Cortex of kidney (tissue), 1 donor: ENCODE data around the gene CLDN34.

Experiments
- DNase-seq: peaks from one replicate; lab custom pipeline; 2025; lab: John Stamatoyannopoulos, UW

The CLDN34 gene

DNA sequence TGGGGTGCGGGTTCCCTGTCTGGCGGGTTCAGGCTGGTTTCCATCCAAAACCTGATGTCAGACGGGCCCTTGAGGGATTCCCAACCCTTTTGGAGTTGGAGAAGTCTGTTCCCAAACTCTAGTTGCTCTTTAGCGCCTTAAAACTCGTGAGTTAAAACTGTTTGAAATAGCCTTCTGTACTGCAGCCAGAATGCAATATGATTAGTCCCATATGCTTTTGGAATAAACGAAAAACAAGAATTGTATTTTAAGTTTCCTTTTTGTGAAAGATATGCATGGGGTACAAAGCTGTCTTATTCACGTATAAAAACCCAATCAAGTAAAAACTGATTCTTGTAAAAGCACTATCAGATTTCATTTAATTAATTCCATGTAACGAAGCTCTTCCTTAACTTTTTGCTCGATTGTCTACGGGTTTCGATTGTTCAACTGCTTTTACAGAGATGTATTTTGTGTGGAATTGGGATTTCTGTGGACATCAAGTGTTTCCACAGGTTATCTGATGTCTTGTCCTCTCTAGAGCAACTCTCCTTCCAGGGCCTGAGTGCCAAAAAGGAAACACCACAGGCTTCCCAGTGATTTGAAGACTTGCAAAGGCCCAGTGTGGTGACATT, 49.5 kb downstream of the CLDN34 start:
- DNase-seq = no peak

- no peak for DNase-seq
These were observed 50.7 kb downstream of the CLDN34 start for GRCh38 chrX:10017872-10018271.
